K562 (cell line): ENCODE data around the gene HPRT1. TPM values are rescaled to one million over a fixed set of nuclear protein-coding genes. Genes with fewer than 3 reads are reported as not detected.

Experiments
- ATAC-seq: fragments of 200-7000 bp; cut with Tn5 transposase; 3 replicates; pipeline ENCODE4 v1.9.1; 2020; ENCODE audit warnings: moderate library complexity
- BruUV-seq: library from RNA; stranded (reverse); fragments of 400-500 nt; replicated peaks from 2 replicates; lab custom pipeline; 2021; lab: Mats Ljungman, UMichigan
- CTCF ChIA-PET: fragments of 300-600 bp; formaldehyde crosslinking; extraction: SDS; loops from one replicate; lab custom pipeline; 2021; ENCODE audit warnings: low intra/inter-chr PET ratio; lab: Yijun Ruan, JAX
- POLR2A ChIA-PET: fragments of 300-600, 350-650 bp; sonication (Branson Sonifier 250); formaldehyde crosslinking; extraction: SDS; loops from one replicate; lab custom pipeline; 2021; ENCODE audit warnings: antibody characterized with exemption, inconsistent platforms; lab: Yijun Ruan, JAX
- DNase-seq, 4 experiments: peaks; one replicate each; pipeline versions ENCODE4 v3.0.0 to v3.0.0-alpha.2; 2011 to 2018; ENCODE audit warnings: low spot score in 3 of 4, mixed read lengths in 3 of 4; ENCODE audit errors: extremely low read depth in 1 of 4
- FAIRE-seq: peaks from 2 replicates; lab custom pipeline; 2011; peaks lifted over from hg19 to GRCh38; lab: Jason Lieb, UNC
- H2AFZ ChIP-seq: 2 replicates; pipeline ENCODE4 v1.6.0; 2011; ENCODE audit warnings: low read depth, low read length, control low read depth, inconsistent platforms
- H3K27ac ChIP-seq: fragments of 200-600 bp; 3 replicates; pipeline ENCODE4 v1.8.0; 2011; ENCODE audit warnings: low read depth, mild to moderate bottlenecking, control low read depth, inconsistent platforms, low read length, moderate library complexity, mixed read lengths; ENCODE audit errors: extremely low read depth
- H3K27me3 ChIP-seq, 2 experiments: fragments of 300-600 bp in 1 of 2; 2 replicates in 1 of 2; 3 replicates in 1 of 2; pipeline versions ENCODE4 v1.6.0 to v1.8.0; 2011; ENCODE audit warnings: inconsistent platforms in 2 of 2, low read length in 2 of 2, mild to moderate bottlenecking in 1 of 2, mixed read lengths in 1 of 2, moderate library complexity in 1 of 2; ENCODE audit not compliant: control insufficient read depth in 2 of 2, insufficient read depth in 2 of 2
- H3K36me3 ChIP-seq: fragments of 300-600 bp; 3 replicates; pipeline ENCODE4 v1.8.0; 2011; ENCODE audit warnings: mild to moderate bottlenecking, low read length, inconsistent platforms; ENCODE audit not compliant: control insufficient read depth, insufficient read depth
- H3K4me1 ChIP-seq, 2 experiments: fragments of 200-600 bp in 1 of 2; replicated peaks in 1 of 2; 2 replicates in 1 of 2; 3 replicates in 1 of 2; pipeline versions ENCODE4 v1.5.1 to v1.8.0; 2011; ENCODE audit warnings: inconsistent platforms in 2 of 2, low read length in 2 of 2, mild to moderate bottlenecking in 1 of 2, mixed read lengths in 1 of 2, moderate library complexity in 1 of 2; ENCODE audit not compliant: control insufficient read depth in 2 of 2, insufficient read depth in 2 of 2
- H3K4me2 ChIP-seq: 2 replicates; pipeline ENCODE4 v1.6.1; 2011; ENCODE audit warnings: low read length, control low read depth, inconsistent platforms, mixed read lengths; ENCODE audit not compliant: insufficient read depth
- H3K4me3 ChIP-seq: fragments of 200-600 bp; sonication (generic), shearing (Covaris generic); 2 replicates; pipeline ENCODE4 v1.5.1; 2016; ENCODE audit warnings: control low read depth, inconsistent platforms
- H3K79me2 ChIP-seq: fragments of 200-600 bp; 3 replicates; pipeline ENCODE4 v1.8.0; 2011; ENCODE audit warnings: low read length, inconsistent platforms; ENCODE audit not compliant: control insufficient read depth, insufficient read depth
- H3K9ac ChIP-seq, 2 experiments: 2 replicates each; pipeline versions ENCODE4 v1.6.0 to v1.6.1; 2011; ENCODE audit warnings: low read depth in 2 of 2, low read length in 2 of 2, control low read depth in 1 of 2, inconsistent platforms in 1 of 2, mild to moderate bottlenecking in 1 of 2, mixed read lengths in 1 of 2; ENCODE audit not compliant: insufficient read depth in 1 of 2
- H3K9me1 ChIP-seq: one replicate; pipeline ENCODE4 v1.6.0; 2011; ENCODE audit warnings: inconsistent platforms, mild to moderate bottlenecking, low read length, moderate library complexity; ENCODE audit not compliant: control insufficient read depth, insufficient read depth
- H3K9me3 ChIP-seq: replicated peaks from 2 replicates; pipeline ENCODE4 v1.5.1; 2011; ENCODE audit warnings: low read depth, low read length, inconsistent platforms; ENCODE audit not compliant: control insufficient read depth, insufficient read depth
- H4K20me1 ChIP-seq: replicated peaks from 2 replicates; pipeline ENCODE4 v1.6.1; 2011; ENCODE audit warnings: low read length, inconsistent platforms, mixed read lengths; ENCODE audit not compliant: control insufficient read depth, insufficient read depth
- MYC ChIP-seq, 2 experiments: fragments of 250-450 bp in 1 of 2; sonication (Bioruptor Pico) in 1 of 2; IDR thresholded peaks; 2 replicates each; pipeline versions ENCODE4 v1.5.1 to v1.6.1; 2012 to 2021; ENCODE audit warnings: low read depth in 2 of 2, borderline replicate concordance in 1 of 2, improper control_type of control experiment in 1 of 2, low read length in 1 of 2, mild to moderate bottlenecking in 1 of 2, moderate library complexity in 1 of 2
- NUFIP1 ChIP-seq: fragments of 450-650 bp; IDR thresholded peaks from 2 replicates; pipeline ENCODE4 v1.6.1; 2018; ENCODE audit not compliant: partially characterized antibody
- YY1 ChIP-seq, 3 experiments: IDR thresholded peaks; 2 replicates each; pipeline ENCODE4 v1.6.1; 2011; ENCODE audit warnings: low read length in 2 of 3, mild to moderate bottlenecking in 2 of 3, moderate library complexity in 2 of 3, borderline replicate concordance in 1 of 3, control low read depth in 1 of 3, low read depth in 1 of 3; ENCODE audit not compliant: insufficient read depth in 3 of 3, insufficient replicate concordance in 2 of 3, control insufficient read depth in 1 of 3, insufficient read length in 1 of 3; ENCODE audit errors: extremely low read depth in 1 of 3
- ZFP36 ChIP-seq: fragments of 150-350 bp; IDR thresholded peaks from 2 replicates; pipeline ENCODE4 v1.6.1; 2018; ENCODE audit warnings: low read length, low read depth; ENCODE audit not compliant: partially characterized antibody
- WGBS: fragments of 100-300 bp; shearing (Covaris generic); methylation state at CpG from one replicate; pipeline ENCODE4 v1.1.6; 2016; ENCODE audit warnings: low coverage, mixed read lengths; ENCODE audit not compliant: insufficient coverage; ENCODE audit errors: missing lambda C conversion rate; 5-methylcytosine and 5-hydroxymethylcytosine counted together
- in situ Hi-C: fragments of 300-500 bp; cut with MboI; formaldehyde crosslinking; loops from 4 replicates; pipeline ENCODE4 v1.15.0; 2018; ENCODE audit warnings: inconsistent platforms, mixed read lengths
- intact Hi-C: fragments of 100-400 bp; cut with micrococcal nuclease; formaldehyde crosslinking; loops from 2 replicates; pipeline ENCODE4 v1.14.2; 2022
- polyA plus RNA-seq, 8 experiments: library from polyadenylated mRNA; depleted of rRNA in 4 of 8; stranded (reverse) in 5 of 8; unstranded in 3 of 8; fragments of >200 nt; fragmentation: Nextera tagmentation in 2 of 8; fragmentation: Illumina TruSeq in 1 of 8; extraction: Ambion mirVana in 2 of 8; extraction: Trizol in 1 of 8; gene quantifications; 2 replicates each; pipeline versions ENCODE4 v1.2.1 to v1.2.3, GENCODE V29; 2011 to 2014; ENCODE audit warnings: inconsistent platforms in 1 of 8, missing spikeins in 1 of 8
- total RNA-seq, 7 experiments: library from RNA; depleted of rRNA in 6 of 7; stranded (reverse); fragments of >200 nt in 6 of 7; fragmentation: Illumina TruSeq in 2 of 7; extraction: Trizol in 2 of 7; gene quantifications; 2 replicates each; pipeline versions ENCODE4 v1.2.1 to v1.2.3, GENCODE V29; 2011 to 2021; ENCODE audit warnings: low replicate concordance in 1 of 7
- TF ChIP-seq, protein P1 (sequence below): fragments of 250-450 bp; sonication (Bioruptor Pico); IDR thresholded peaks from 2 replicates; pipeline ENCODE4 v1.8.0; 2022; ENCODE audit warnings: moderate library complexity, mild to moderate bottlenecking, inconsistent platforms
- TF ChIP-seq, protein P2 (sequence below): fragments of 250-450 bp; sonication (Bioruptor Pico); IDR thresholded peaks from 2 replicates; pipeline ENCODE4 v1.5.0; 2021

Gene HPRT1
- total and polyA plus RNA-seq, 9 of the 15 experiments (the other 6 are each of a cell fraction or from before 2014, with no cell fraction given) = 24.4 to 158 (median 104) TPM

GRCh38 chrX:134545510-134545909 lies 85.5 kb downstream of the HPRT1 start:
- ATAC-seq = no peak
- Histone ChIP-seq H3K9me3 (0 out of 2 replicates have a peak, but pooled peaks cover 2% of the 10 kb centered on the region), H4K20me1 (no peaks in the 10 kb centered on the region), H3K9me1 (no peaks in the 10 kb centered on the region), H3K4me2 (no peak overlapping the region), H3K36me3 (peaks cover 8% of the 10 kb centered on the region; the same call in 1 of the 3 replicates)
- FAIRE-seq = no peak
- in situ Hi-C loops = no loop called here
- intact Hi-C loops = no loop called here
- DNase-seq = no peak
- 90% methylated on average over 2 of the region's 20 CpGs for WGBS
- no TSS peak for BruUV-seq
- TF ChIP-seq YY1 (IDR thresholded peaks at IDR 0.05; ENCODE audit: borderline replicate concordance in 1 of 3, control insufficient read depth in 1 of 3, extremely low read depth in 1 of 3, insufficient read depth in 3 of 3, insufficient read length in 1 of 3, insufficient replicate concordance in 2 of 3, low read depth in 1 of 3, low read length in 2 of 3) (no peak), ZFP36 (no peak), MYC (IDR thresholded peaks at IDR 0.05; ENCODE audit: low read depth, low read length) (no peak), MYC (CRISPR knock-in tag; IDR thresholded peaks at IDR 0.05; ENCODE audit: borderline replicate concordance, low read depth) (no peak), NUFIP1 (no peak)
- TF ChIP-seq, protein P1, sequence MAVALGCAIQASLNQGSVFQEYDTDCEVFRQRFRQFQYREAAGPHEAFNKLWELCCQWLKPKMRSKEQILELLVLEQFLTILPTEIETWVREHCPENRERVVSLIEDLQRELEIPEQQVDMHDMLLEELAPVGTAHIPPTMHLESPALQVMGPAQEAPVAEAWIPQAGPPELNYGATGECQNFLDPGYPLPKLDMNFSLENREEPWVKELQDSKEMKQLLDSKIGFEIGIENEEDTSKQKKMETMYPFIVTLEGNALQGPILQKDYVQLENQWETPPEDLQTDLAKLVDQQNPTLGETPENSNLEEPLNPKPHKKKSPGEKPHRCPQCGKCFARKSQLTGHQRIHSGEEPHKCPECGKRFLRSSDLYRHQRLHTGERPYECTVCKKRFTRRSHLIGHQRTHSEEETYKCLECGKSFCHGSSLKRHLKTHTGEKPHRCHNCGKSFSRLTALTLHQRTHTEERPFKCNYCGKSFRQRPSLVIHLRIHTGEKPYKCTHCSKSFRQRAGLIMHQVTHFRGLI (CRISPR knock-in tag) = no peak
- TF ChIP-seq, protein P2, sequence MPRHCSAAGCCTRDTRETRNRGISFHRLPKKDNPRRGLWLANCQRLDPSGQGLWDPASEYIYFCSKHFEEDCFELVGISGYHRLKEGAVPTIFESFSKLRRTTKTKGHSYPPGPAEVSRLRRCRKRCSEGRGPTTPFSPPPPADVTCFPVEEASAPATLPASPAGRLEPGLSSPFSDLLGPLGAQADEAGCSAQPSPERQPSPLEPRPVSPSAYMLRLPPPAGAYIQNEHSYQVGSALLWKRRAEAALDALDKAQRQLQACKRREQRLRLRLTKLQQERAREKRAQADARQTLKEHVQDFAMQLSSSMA (CRISPR knock-in tag) = no peak
- TF ChIP-seq, all 486 proteins: peak for 0
- CTCF ChIA-PET = no interaction called here
- H3K9ac ChIP-seq = no peak overlapping the region
- no peaks in the 10 kb centered on the region for H3K27me3 ChIP-seq
- H3K79me2 ChIP-seq = peaks cover 16% of the 10 kb centered on the region
- no peak overlapping the region for H3K4me3 ChIP-seq
- H2AFZ ChIP-seq = no peak overlapping the region
- H3K27ac ChIP-seq = no peak overlapping the region
- peaks cover 2 to 19% of the 10 kb centered on the region in 2 experiments; a peak in 4 of 5 replicates for H3K4me1 ChIP-seq
- POLR2A ChIA-PET = no interaction called here
